ENCODE results near the gene IAPP. TPM values are rescaled to one million over a fixed set of nuclear protein-coding genes. Genes with fewer than 3 reads are reported as not detected.
"Not testable (repeated sequence)": the region's sequence is repeated elsewhere in the genome, so short reads cannot be mapped to it uniquely, and the experiment has no call there.

Gene IAPP
- total RNA-seq = not detected in 2 replicates
- polyA plus RNA-seq (2012) = not detected

GRCh38 chr12:21372602-21373001, at the start of gene IAPP:
Gene IAPP, plus strand, starts transcription at chr12:21372902. Its CDS starts 450 bp downstream, at chr12:21373352.
- no peak for DNase-seq (ENCODE audit: low read depth)

GRCh38 chr12:21323736-21324135, 49.0 kb upstream of the IAPP start:
- no peak for DNase-seq (ENCODE audit: low read depth)

- no peak for DNase-seq (ENCODE audit: low read depth)
Measured at GRCh38 chr12:21324551-21324950, 48.2 kb upstream of the IAPP start.

GRCh38 chr12:21328578-21328977, 44.1 kb upstream of the IAPP start:
- DNase-seq (ENCODE audit: low read depth) = no peak

- peak; percentile 5 for DNase-seq (ENCODE audit: low read depth)
Measured at GRCh38 chr12:21330682-21331253, 41.9 kb upstream of the IAPP start.

GRCh38 chr12:21334771-21335325, 37.9 kb upstream of the IAPP start, which contains the start of gene SLCO1A2:
Gene SLCO1A2, minus strand, starts transcription at chr12:21334917. Its CDS starts 270 bp downstream, at chr12:21334647.
- DNase-seq (ENCODE audit: low read depth) = no peak

- DNase-seq (ENCODE audit: low read depth) = no peak
Measured at GRCh38 chr12:21336656-21337055, 36.0 kb upstream of the IAPP start.

GRCh38 chr12:21337453-21337852, 35.2 kb upstream of the IAPP start:
- DNase-seq (ENCODE audit: low read depth) = no peak

GRCh38 chr12:21337959-21338744, 34.5 kb upstream of the IAPP start:
- no peak for DNase-seq (ENCODE audit: low read depth)

GRCh38 chr12:21339921-21340320, 32.8 kb upstream of the IAPP start:
- no peak for DNase-seq (ENCODE audit: low read depth)

- DNase-seq (ENCODE audit: low read depth) = no peak
Measured at GRCh38 chr12:21340403-21340802, 32.3 kb upstream of the IAPP start.

GRCh38 chr12:21341769-21342168, 30.9 kb upstream of the IAPP start:
- no peak for DNase-seq (ENCODE audit: low read depth)

GRCh38 chr12:21343636-21344035, 29.1 kb upstream of the IAPP start:
- DNase-seq (ENCODE audit: low read depth) = no peak

GRCh38 chr12:21346542-21347205, 26.0 kb upstream of the IAPP start:
- DNase-seq (ENCODE audit: low read depth) = no peak

GRCh38 chr12:21350975-21351374, 21.7 kb upstream of the IAPP start:
- no peak for DNase-seq (ENCODE audit: low read depth)

- no peak for DNase-seq (ENCODE audit: low read depth)
Measured at GRCh38 chr12:21353487-21353886, 19.2 kb upstream of the IAPP start.

GRCh38 chr12:21353948-21354347, 18.8 kb upstream of the IAPP start:
- DNase-seq (ENCODE audit: low read depth) = no peak

GRCh38 chr12:21354641-21355040, 18.1 kb upstream of the IAPP start:
- no peak for DNase-seq (ENCODE audit: low read depth)

GRCh38 chr12:21360632-21361031, 12.1 kb upstream of the IAPP start:
- not testable (repeated sequence) for DNase-seq (ENCODE audit: low read depth)

GRCh38 chr12:21369141-21369980, 3.3 kb upstream of the IAPP start:
- DNase-seq (ENCODE audit: low read depth) = peak; percentile 2

GRCh38 chr12:21370845-21371449, 1.8 kb upstream of the IAPP start:
- no peak for DNase-seq (ENCODE audit: low read depth)
